NCI-H2196 (cell line): ENCODE measurements around the gene RBM47.
A peak's percentile ranks its signal among the peaks of the same experiment; 100 is the strongest.
"Not testable (repeated sequence)": the region's sequence is repeated elsewhere in the genome, so short reads cannot be mapped to it uniquely, and the experiment has no call there.

Source experiments
- DNase-seq: peaks from one replicate; lab custom pipeline; 2025; ENCODE audit not compliant: unreplicated experiment; lab: John Stamatoyannopoulos, UW

The RBM47 gene

DNA sequence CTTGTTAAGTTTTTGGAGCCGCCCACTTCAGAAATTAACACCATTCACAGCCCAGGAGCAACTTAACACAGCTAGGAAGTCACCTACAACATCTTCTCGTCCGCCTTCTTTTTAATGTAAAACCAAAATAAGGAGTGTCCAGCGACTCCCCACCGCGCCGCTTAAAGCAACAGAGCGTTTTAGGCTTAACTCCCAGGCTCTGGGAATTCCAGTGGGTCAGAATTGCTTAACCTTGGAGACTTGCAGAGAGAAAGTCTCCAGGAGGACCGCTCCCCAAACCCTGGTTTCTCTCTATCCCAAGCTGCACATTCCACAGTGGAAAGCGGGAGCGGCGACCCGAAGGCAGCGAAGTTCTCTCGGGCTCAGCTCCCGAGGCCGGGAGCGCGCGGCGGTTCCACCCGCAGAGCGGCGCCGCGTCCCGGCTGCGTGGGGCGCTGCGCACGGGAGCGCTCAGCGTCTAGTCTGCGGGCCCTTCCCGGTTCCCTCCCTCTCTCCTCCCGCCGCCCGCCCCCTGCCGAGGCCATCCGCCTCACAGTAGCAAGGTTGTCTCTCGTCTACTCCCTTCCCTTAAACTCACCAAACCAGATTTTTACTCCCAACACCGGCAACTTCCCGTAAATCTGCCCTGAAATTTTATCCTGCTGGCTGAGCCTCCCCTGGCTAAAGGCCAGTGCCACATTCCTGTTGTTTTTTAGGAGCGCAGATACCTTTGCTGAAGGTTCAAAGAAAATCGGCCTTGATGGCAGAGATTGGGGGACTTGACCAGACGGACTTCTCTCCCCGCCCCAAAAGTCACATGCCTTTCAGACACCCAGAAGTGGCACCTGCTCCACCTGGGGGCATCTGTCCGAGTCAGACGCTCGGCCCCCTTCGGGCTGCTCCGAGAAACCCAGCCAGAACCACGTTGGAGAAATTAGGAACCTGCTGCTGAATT is at the start of gene RBM47:
RBM47 (minus strand) TSS at position 464 of the 934 bp plus-strand sequence. CDS start 190,971 bp downstream, outside the sequence.
- DNase-seq, result peak; percentile 71

DNA sequence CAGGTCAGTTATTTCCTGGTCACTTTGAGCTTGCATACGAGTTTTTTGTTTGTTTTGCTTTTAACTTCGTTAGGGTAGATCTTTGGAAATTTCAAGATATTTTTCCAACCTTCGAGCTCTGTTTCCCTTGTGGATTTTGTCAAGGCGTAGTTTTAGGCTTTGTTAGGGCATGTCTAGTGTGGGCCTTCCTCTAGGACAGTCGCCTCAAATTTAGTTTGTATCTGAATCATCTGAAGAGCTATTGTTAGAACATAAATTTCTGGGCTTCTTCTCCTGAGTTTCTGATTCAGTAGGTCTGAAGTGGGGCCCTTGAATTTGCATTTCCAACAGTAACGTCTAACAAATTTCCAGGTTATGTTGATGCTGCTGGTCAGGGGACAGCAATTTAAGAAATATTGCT is 48.8 kb upstream of the RBM47 start:
- no peak for DNase-seq

DNA sequence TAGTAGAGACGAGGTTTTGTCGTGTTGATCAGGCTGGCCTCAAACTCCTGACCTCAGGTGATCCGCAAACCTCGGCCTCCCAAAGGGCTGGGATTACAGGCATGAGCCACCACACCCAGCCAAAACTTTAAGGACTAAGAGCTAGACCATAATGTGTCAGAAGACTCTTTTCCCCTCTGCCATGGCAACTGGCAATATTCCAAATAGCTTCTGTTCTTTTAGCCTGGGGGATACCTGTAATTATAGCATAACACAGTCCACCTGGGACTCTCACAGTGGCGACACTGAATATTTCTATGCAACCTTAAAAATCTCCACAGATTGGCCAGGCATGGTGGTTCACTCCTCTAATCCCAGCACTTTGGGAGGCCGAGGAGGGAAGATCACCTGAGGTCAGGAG is 45.5 kb upstream of the RBM47 start:
- DNase-seq, result no peak

DNA sequence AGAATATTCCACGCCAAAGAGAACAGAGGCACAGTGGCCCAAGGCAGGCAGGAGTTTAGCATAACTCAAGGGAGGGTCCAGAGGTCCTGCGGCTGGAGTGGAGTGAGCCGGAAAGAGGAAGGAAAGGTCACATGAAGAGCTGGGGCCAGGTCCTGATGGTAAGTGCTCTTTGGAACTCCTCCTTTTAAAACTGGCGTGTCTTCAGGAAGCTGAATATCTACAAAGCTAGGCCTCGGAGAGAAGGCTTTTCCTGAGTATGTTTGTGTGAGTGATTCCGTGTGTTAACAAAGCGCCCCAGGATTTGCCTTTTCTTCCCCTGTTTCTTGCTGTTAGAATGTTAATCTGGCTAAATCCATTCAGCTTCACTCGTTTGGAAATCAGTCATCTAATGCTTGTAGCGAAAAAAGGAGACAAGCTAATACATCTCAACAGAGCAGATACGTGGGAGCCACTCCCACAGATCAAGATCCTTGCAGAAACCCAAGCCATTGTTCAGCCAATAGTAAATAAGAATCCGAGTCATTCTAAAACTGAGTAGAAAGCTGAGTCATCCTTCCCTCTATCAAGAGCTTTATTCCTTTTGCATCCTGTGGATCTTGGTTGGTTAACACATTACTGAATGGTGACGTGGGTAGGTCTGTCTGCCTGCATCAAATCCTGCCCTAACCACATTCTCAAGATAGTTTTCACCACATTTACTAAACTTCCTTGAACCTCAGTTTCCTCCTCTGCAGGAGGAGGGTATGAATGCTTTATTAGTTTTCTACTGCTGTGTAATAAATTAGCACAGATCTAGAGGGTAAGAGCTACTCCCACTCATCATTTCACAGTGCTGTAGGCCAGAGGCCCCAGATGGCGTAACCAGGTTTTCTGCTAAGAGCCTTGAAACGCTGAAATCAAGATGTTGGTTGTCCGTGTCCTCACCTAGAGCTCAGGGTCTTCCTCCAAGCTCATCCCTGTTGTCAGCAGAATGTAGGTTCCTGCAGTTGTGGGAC is 43.2 kb upstream of the RBM47 start:
- DNase-seq, result peak; percentile 18

DNA sequence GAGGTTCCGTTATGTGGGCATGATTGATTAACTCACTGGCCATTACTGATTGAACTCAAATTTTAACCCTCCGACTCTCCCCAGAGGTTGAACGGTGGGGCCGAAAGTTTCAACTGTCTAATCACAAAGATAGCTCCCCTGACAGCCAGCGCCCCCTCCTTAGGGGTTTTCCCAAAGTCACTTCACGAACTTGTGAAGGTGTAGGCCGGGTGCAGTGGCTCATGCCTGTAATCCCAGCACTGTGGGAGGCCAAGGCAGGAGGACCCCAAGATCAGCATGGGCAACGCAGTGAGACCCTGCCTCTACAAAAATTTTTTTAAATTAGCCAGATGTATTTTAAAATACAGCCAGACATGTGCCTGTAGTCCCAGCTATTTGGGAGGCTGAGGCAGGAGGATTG is 39.8 kb upstream of the RBM47 start:
- DNase-seq, result no peak

GRCh38 chr4:40665842-40666241 is 36.2 kb upstream of the RBM47 start:
- DNase-seq, result no peak

DNA sequence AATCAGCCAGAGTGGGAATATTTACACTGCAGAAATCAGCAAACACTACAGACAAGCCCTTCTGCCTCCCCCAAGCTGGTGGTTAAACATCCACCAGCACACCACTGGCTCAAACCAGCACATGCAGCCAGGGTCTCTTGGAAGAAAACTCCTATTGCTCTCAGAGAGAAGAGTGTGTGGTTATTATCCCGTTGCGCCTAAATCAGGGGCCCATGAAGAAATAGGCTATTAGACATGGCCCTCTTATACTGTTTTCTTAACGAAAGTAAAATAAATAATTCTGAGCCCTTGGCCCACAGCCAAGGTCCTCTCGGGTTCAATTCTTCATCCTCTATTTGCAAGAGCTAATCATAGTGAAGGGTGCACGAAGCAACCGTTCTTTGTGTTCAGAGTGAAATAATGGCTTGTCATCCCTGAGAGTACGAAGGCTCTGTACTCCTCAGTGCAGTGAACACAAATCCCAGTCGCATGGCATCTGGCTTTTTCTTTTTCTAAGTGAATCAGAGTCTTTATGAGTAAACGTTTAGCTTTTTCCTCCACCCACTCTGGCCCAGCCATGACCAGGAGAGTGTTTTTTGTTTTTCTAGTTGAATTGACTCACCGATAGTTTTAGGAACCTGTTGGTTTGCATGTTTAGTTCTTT is 33.4 kb upstream of the RBM47 start:
- DNase-seq, result peak; percentile 72

DNA sequence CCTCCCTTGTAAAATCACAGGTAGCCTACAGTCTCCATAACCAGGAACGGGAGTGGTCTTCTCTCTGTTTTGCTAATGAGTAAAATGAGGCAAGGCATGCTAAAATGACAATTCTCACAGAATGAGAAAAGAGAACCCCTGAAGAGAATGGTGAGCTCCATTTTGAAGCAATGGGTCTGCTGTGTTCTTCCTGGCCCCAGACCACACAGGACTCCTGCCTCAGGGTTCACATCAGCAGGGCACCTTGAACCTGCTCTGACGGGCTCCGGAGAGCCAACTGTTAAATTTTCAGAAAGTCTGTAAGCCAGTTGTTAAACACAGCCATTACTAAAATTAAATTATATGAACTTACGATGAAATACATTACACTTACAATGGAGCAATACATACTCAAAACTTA is 32.1 kb upstream of the RBM47 start:
- DNase-seq, result no peak

DNA sequence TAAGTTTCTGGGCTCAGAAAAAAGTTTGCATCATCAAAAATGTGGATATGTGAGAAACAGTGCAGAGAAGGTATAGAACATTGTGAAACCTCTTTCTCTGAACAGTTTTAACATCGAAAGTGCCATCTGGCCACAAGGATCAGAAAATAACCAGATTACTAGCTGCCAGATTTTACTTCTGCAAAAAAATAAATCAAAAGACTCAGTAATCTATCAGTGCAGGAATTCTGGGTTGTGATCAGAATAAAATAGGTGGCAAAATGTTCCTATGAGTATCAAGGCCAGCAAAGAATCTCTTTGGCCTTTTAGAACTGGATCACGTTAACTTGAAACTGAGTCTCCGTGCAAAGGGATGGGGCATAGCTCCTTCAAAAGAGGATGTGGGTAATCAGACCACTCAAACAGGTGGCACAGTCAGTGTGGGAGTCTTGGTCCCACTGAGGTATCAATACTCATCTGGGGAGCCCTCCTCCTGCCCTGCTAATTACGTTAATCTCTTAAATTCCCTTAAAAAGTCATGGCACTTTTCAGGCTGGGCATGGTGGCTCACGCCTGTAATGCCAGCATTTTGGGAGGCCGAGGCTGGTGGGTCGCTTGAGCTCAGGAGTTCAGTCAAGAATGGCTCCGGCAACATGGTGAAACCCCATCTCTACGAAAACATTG is 26.7 kb upstream of the RBM47 start:
- DNase-seq, result no peak

DNA sequence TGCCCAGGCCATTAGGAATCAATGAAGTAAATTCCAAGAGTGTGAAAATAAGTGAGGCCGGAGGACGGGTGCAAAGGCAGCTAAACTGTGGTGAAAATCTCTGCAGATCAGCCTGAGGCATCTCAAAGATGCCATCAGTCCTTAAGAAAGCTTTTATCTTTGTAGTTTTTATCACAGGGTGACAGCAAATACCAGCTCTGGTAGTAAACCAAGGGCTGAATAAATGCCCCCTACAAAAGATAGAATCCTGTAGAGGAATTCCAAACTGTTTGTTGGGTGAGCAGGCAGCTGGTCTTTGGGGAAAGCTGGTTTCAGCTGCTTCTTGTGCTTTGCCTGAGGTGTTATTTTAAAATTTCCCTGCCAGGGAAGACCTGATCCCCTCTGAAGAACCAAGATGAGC is 21.6 kb upstream of the RBM47 start:
- no peak for DNase-seq

- DNase-seq, result no peak
Observed at GRCh38 chr4:40649321-40649720, 19.7 kb upstream of the RBM47 start.

DNA sequence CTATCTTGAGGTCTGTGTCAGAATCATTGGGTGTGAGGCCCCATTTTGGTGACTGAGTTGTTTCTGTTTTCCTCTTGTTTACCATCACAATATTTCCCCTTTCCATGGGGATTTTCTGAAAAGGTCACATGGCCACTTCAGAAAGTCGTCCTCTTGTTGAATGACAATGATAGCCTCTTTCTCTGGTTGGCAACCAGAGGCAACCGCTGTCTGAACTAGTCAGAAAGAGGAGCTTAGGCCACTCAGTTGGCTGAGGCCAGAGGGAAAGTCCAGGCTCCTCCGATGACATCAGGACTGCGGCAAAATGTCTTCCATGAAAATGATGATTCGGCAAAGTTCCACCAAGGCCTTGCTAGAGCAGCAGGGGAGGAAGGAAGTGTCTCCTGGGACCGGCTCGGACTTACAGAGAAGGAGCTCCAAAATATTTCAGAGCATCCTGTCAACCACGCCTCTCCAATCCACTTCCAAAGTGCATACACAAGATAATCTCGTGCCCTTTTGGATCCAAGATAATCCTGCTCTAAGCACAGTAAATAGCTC is 19.1 kb upstream of the RBM47 start:
- DNase-seq, result no peak

GRCh38 chr4:40648131-40648530 is 18.5 kb upstream of the RBM47 start:
- no peak for DNase-seq

- no peak for DNase-seq
Observed at GRCh38 chr4:40645586-40645985, 15.9 kb upstream of the RBM47 start.

GRCh38 chr4:40632080-40632479 is 2.4 kb upstream of the RBM47 start:
- no peak for DNase-seq

- no peak for DNase-seq
Observed at GRCh38 chr4:40630335-40631021, 814 bp upstream of the RBM47 start.

DNA sequence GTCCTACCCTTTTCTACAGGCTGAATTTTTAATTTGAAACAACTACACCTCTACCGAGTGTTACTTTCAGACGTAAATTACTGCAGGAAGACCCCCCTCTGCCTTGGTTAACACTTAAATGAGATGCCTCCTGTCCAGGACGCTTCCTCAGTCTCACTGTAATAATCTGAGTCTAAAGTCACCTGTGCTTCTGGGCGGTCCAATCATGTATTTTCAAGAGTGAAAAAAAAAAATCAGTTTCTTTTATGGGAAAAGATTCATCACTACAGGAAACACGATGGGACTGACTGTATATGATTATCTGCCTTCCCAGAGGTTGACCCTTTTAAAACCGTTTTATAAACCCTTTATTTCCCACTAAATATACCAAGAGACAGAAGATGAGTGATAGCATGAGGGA is 776 bp downstream of the RBM47 start:
- DNase-seq, result no peak

GRCh38 chr4:40628407-40628806 is 1.3 kb downstream of the RBM47 start:
- DNase-seq, result not testable (repeated sequence)

- DNase-seq, result no peak
Observed at GRCh38 chr4:40627540-40627939, 2.1 kb downstream of the RBM47 start.
